HG03103 (cell line): Measurements from ENCODE around the gene DNLZ.

Experiments
- ATAC-seq: cut with Tn5 transposase; IDR thresholded peaks from one replicate; pipeline ENCODE4 v1.9.1; 2021; ENCODE audit warnings: low read depth; ENCODE audit not compliant: unreplicated experiment

DNLZ gene

DNA sequence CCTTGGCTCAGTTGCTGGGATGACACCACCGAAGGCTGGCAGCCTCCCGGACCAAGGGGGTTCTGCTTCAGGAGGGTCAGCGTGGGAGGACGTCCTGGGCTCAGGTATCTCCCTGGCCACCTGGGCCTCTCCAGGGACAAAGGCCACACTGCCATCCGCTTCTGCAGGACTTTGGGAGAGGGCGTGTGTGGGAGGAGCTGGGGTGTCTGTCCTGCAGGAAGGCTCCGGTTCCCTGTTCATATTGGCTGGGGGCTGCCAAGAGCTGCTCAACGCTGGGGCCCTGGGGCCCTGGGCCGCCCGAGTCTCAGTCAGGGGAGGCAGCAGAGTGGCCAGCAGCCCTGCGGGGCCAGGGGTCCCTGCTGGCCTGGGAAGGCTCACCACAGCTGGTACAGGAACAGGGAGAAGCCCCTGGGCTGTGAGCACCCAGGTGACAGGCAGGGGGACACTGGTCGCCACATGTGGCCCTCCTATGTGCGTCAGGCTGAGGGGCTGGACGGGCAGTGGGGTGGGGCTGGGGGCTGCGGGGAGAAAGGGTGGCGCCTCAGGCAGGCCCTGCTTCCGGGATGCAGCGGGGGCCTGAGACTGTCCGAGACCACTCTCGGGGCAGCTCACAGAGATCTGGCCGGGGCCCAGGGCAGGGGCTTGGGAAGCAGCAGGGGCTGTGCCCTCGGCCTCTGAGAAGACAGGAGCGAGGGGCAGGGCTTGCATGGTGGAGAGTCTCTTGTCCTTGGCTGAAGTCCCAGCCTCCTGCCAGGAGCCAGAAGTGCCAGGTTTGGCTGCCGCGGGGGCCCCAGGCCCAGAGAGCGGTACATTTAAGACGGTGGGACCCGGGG is 14.8 kb upstream of the DNLZ start:
- no peak for ATAC-seq

DNA sequence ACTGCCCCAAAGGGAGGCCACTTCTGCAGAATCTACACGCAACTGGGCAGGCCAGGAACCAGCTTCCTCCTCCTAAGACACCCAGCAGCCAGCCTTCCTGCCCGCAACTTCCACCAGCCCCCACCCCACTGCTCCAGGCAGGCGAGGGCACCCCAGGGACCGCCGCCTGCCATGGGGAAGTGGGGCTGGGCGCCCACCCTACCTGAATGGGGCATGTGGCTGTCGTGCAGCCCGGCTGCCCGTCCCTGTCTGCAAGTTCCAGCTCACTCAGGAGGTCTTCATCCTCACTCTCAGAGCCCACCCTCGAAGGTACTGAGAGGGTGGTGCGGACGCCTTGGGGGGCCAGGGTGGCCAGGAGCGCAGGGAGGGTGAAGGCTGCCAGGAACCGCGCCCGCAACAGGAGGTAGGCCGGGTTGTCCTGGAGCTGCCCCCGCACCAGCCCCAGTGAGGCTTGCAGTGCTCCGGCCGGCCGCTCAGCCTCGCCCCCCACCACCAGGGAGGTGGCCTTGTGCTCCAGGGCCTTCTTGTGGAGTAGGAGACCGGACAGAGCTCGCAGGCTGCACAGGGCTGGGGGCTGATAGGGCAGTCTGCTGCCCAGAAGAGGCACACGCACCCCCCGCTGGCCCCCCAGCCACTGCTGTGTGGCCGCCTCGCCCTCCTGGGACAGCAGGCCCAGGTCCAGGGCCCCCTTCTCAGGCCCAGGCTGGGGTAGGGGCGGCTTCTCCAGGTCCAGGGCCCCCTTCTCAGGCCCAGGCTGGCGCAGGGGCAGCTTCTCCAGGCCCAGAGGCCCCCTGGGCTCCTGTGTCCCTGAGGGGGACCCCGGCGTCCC is 14.0 kb upstream of the DNLZ start:
- no peak for ATAC-seq

DNA sequence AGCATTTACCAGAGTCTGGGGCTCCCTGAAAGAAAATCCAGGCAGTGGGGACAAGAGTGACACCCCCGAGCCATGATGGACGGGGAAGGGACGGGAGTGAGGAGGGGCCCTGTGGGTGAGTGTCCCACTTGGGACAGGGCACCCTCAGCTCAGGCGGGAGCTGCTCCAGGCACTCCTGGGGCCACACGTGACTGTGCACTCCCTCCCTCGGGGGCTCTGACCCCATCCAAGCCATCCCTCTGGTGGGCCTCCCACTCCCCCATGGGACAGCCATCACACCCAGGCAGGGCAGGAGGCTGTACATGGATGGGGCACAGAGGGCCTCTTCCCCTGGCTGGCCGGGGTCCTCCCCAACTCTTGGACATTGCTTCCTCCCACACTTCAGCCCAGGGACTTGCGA is 12.9 kb upstream of the DNLZ start:
- ATAC-seq: no peak

DNA sequence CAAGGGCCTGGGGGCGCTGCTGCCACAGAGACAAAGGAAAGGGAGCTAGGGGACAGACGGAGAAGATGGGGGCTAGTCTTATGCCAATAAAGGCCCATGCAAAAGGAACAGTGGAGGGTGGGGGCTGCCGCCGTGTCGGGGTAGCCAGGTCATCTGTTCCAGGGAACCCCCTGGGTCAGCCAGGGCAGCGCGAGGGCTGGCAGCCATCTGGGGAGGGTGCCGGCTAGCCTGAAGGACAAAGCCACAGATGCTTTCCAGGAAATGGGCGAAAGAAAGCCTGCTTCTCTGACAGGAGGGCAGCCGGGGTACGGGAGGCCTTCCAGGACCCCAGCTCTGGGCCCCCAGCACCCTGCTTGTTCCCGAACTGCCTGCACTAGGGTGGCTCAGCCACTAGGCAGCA is 11.6 kb upstream of the DNLZ start:
- no peak for ATAC-seq

DNA sequence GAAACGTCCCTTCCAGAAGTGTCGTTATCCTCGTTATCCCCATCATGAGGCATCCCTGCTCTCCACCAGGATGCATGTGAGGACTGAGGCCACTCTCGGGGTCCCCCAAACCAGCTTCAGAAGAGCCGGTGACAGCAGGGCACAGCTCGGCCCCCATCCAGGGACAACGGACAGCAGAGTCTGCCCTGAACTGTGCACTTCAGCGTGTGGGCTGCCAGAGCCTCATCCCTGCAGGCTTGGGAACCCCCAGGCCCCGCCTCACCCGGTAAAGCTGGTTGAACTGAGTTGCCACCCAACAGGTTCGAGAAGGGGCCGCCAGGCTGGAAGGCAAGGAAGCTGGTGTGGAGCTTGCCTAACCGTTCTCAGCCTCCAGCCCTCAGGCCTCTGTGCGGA is 10.6 kb upstream of the DNLZ start:
- no peak for ATAC-seq

DNA sequence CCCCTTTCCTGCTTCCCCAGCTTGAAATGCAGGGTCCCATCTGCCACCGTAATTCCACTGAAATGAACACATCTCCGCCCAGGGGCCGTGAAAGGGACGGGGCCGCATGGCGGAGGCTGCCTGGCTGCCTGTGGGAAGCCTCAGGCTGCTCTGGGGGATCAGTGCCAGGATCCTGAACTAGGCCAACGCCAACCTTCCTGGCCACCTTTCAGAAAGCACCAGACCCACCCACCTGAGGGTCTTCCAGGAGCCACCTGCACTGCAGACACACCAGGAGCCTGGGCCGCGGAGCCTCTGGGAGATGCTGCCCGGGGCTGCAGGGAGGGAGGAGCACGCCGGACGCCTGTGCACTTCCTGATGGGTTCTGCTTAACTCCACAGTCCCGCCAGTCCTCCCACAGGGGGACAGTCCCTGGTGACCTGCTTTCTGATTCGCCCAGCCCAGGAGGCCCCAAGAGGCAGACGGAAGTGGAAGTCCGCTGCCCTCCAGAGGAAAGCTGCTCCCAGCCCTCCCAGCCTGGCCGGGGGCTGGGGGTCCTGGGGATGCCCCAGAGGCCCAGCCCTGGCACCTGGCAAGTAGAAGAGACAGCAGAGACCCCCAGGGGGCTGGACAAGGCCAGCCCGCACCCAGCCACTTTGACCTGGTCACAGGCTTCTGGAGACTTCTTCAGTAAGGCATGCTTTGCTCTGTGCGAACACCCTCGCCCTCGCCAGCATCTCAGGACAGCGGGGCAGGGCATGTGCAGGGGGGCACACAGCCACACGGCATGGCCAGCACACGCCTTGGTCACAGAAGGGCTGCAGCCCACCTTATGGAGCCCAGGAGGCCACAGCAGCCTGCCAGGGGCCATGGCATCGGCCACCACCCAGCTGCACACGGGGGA is 10.0 kb upstream of the DNLZ start, which contains the start of gene CARD9:
Gene CARD9 (minus strand): TSS at position 370 of the 883 bp plus-strand sequence. CDS start 1,591 bp downstream, outside the sequence.
- no peak for ATAC-seq

DNA sequence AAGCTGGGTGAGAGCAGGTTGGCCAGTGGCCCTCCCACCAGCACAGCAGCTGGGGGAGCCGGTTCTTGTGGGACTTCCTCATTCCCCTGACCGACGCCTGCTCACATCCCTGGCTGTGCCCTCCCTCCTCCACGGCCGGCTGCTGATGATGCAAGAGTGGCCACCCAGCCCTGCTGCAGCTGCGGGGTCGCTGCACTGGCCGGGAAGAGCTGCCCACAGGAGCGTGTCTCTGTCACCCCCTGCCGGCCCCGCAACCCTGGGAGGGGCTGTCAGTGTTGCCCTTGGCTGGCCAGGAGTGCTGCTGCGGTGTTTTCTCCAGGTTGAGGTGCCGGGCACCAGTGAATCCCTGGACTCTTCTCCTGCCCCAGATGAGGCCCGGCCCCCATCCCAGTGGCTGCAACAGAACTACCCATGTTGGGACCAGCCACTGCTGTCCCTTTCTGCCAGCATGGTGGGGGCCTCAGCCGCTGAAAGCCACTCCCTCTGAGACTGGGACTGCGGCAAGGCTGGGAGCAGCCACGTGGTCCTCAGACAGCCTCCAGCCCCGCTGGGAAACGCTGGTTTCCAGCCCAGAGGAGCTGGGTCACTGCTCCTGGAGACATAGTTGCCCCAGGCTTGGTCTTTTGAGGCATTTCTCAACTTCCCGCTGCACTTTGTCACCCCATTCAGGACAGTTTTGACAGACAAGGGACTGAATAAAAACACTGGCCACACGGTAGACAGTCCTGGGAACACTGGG is 9.2 kb upstream of the DNLZ start:
- ATAC-seq: no peak

DNA sequence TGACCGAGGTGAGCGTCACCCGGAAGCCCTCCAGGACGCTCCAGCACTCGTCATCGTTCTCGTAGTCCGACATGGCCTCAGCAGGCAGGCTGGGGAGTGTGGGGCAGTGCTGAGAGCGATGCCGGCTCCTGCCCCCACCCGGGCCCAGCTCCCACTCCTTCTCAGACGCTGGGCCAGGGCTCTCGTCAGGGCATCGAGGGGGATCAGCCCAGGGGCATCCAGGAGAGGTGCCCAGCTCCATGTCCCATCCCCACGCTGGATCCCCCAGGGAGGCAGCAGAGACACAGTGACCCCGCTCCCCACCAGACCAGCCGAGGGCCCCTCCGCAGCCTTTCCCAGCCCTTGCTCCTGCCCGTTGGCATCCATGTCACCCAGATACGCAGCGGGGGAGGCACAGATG is 8.5 kb upstream of the DNLZ start:
- ATAC-seq: no peak

DNA sequence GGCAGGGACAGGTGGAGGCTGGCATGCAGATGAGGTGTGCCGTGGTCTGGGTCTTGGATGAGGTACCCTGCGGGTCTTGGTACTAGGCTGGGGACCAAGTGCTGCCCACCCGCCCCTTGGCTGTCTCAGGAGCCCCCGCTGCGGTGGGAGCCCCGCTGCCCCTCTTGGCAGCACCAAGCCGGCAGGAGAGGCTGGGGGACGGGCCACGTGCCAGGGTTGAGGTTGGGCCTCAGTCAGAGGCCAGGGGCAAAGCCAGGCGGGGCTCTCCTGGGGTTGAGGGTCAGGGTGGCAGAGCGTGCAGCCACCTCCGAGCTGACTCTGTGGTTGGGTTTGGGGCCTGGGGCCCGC is 8.0 kb upstream of the DNLZ start:
- ATAC-seq: no peak

DNA sequence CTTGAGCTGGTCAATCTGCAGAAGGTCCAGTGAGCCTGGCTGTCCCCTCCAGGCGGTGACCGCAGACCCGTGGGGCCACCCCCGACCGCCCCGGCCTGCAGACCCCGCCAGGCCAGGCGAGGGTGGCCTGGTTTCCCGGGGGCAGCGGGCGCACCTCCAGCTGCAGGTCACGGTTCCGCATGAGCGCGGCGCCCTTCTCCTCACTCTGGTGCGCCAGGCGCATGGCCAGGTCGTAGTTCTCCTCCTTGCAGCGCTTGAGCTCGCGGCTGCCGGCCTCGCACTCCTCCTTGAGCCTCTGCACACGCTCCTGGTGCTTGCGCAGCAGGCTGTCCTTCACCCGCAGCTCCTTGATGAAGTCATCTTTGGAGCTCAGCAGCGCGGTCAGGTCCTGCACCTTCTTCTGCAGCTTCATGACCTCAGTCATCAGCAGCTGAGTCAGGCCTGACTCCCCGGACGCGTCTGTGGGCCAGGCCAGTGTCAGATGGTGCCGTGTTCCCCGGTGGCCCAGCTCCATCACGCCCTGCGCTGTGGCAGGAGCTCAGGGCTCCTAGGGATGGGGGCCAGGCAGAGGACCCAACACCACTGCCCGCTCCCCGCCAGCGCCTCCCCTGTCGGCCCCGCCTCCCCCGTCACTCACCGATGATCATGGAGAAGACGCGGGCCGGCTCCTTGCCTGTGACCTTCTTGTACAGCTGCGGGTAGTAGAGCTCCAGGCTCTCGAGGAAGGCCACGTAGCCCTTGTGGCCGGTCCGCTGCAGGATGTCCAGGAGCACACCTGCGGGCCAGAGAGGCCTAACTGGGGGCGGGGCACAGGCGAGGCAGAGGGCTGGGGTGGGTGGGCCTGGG is 7.4 kb upstream of the DNLZ start:
- no peak for ATAC-seq

DNA sequence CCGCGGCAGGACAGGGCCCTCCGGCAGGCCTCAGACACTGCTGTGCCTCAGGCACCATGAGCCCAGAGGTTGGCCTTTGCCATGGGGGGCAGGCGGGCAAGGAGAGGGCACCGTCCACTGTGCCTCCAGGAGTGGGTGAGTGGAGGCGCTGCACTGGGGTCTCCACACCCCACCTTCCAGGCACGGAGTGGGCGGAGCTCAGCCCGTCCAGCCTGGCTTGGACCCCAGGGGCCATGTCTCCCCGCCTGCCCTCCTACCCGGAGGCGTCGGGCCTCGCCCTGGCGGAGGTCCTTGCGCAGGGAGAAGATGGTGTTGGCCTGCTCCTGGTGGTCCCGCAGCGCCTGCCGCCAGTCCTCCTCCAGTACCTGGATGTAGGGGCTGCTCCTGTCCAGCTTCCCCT is 6.5 kb upstream of the DNLZ start:
- ATAC-seq: no peak

DNA sequence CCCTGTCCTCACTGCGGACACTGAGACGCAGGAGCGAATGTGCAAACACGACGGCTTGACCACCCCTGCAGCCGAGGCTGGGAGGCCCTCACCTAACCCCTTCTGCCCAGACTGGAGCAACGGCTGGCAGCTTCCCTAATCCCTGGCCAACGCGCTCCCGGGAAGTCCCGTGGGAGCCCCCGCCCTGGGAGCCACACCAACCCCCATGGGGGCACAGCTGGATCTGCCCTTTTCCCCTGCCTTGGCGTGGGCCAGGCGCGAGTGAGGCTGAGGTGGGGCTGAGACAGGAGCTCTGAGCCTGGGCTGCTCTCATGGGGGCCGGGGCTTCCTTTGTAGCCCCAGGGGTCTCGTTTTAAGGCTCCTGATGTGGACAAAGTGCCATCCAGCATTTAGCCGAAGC is 4.6 kb upstream of the DNLZ start:
- no peak for ATAC-seq

DNA sequence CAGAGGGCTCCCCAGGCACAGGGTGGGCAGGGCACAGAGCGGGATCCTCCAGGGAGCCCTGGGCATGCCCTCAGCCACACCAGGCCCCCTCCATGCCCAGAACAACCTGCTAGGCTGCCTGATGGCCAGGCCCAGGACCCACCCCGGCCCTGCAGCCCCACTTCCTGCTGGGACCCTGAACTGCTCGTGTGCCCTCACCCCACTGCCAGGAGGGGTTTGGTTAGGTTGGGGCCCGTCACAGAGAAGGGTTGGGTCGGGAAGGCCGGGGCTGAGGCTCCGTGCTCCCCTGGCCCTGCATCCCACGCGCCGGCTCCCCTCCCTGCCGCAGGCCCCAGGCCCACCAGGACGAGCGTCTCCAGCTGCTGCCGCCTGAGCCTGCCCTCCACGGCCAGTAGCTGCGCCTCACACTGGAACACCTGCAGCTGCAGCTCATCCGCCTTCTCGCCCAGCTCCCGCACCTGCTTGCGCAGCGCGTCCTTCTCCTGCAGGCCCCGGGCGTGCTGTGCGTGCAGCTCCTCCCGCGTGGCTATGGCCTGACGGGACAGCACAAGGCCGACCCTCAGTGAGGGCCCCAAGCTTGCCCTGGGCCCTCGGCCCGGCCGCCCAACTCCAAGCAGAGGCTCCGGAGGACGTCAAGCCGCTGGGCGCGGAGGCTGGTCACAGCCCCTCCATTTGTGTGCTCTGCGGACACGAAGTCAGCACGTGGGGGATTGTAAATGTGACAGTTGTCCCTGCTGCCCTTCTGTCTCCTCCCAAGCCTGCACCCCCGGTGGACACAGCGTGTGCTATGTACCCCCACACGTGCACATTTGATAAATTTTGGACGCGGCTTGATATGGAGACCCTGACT is 4.0 kb upstream of the DNLZ start:
- ATAC-seq: no peak

DNA sequence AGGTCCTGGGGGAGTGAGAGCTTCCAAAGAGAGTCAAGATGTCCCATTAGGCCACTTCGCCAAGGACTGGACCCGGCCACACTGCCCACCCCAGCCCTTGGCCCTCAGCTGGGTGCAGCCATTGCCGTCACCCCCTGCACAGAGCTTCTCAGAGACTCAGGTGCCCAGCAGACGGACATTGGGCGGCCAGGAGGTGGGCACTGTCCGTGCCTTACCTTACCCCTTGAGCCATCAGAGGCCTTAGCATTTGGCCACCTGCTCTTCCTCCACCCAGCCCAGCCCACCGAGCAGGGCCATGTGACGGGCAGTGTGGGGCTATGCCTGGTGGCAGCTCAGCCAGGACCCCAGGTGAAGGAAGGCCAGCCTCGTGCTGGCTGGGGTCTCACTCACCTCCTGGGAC is 3.3 kb upstream of the DNLZ start:
- no peak for ATAC-seq

DNA sequence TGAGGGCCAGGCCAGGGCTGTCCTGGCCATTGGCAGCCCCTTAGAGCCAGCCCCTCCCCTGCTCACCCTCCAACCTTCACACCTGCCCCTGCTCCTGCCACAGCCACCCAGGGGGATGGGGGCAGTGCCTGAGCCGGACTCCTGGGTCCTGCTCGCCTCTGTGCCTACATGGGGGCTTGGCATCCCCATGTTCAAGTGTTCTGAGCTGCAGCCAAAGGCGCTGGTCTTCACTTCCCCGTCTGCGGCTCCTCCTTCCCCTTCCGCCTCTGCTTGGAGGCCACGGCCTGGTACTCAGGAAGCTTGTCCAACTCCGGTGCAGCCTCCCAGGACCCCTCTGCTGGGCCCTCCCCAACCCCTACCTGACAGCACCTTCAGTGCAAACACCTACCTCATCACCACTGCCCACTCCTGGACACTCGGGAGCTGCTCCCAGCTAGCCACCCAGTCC is 2.3 kb upstream of the DNLZ start:
- no peak for ATAC-seq

DNA sequence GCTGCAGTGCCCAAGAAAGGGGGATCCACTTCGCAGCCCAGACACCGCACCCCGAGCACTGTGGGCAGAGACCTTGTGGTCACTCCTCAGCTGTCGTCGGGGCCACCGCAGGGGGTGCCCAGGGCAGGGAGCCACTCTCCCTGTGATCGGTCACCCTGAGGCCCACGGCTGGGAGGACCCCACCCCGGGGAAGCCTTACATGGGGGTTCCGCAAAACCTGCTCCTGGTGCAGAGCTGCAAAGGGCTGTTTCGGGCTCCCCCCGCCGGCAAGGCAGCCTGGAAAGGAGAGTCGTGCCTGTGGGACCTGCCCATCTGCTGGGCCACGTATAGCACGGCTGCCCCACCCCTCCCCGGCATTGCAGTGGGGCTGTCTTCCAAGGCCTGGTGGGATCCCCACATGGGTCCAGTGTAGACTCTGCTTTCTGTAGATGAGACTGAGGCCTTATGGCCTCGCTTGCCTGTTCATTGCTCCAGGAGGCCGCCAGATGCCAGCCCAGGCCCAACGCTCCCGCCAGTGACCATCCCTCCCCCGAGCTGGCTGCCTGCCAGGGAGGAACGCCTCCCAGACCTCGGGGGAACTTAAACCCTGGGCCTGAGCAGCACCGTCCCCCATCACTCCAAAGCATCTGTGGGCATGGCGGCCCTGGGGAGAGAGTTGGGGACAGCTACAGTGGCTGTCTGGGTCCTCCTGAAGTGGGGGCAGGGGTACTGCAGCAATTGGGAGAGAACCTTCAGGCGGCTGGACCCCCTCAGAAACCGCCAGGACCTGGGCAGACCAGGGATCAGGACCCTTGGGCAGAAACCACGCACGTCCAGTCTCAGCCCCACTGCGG is 1.6 kb upstream of the DNLZ start:
- ATAC-seq: no peak

DNA sequence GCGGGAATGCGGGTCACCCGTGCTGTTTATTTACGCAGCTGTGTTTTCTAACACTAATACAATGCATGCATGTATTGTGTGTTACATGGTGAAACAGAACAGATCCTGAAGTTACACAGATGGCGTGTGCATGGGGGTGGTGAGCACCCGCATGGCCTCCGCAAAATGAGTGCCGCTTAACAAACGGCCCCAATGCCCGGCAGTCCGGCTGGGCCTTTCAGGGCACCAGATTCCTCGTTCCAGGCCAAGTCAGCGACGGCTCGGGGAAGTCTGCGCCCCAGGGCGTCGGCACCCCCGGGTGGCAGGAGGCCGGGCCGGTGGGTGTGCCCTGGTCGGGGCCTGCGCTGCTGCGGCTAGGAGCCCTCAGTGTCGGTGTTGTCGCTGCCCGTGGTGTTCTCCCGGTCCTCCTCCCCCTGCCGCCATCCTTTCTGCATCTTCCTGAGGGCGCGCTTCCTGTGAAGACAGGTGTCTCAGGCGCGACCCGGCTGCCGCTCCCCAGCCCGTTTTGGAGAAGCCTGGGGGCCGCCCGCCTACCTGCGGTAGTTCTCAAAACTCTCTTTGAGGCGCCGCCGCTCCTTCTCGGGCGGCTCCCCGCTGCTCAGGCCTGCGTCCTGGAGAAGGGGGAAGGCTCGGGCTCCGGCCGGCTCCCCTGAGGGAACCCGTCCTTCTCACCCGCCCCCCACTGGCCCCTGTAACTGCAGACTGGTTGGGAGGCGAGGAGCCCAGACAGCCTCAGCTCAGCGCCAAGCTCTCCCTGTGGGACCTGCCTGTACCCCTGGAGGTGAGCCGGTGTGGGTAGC is 605 bp upstream of the DNLZ start:
- no peak for ATAC-seq
